MV-4-11 (cell line): Measurements from ENCODE around the gene DHTKD1.
"Not testable (repeated sequence)": the region's sequence is repeated elsewhere in the genome, so short reads cannot be mapped to it uniquely, and the experiment has no call there.

Experiments used
- DNase-seq: peaks from one replicate; lab custom pipeline; 2025; lab: John Stamatoyannopoulos, UW

Gene DHTKD1

DNA sequence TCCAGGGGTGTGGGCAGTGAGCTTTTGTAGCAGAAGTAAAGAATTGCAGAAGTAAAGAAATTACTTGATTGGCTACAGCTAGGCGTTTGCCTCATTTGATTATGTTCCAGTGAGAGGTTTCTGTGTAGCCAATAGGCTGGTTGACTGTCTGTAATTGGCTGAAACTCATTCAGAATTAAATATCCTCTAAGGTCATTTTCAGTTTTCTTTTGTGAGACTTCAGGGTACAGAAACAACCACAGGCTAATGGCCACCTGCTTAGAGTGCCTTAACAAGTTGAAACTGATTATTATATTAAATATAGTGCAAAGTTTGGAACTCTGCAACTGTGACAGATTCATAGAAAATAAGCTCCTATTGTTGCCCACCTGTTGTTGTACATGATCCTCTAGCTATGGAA is 71.3 kb downstream of the DHTKD1 start:
- peak; percentile 5 for DNase-seq

DNA sequence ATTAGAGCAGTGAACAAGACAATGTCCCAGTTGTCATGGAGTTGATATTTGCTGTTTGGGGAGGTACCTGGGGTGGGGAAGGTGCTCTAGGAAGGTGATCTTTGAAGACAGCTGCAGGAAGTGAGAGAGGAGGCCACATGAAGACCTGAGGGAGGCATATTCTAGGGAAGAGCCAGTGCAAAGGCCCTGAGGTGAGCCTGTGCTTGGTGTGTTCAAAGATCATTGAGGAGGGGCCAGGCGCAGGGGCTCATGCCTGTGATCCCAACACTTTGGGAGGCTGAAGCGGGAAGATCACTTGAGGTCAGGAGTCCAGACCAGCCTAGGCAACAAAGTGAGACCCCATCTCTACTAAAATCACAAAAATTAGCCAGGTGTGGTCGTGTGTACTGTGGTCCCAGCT is 75.8 kb downstream of the DHTKD1 start:
- no peak for DNase-seq

- DNase-seq = no peak
Observed at GRCh38 chr10:12150163-12150562, 81.4 kb downstream of the DHTKD1 start.

- no peak for DNase-seq
Observed at GRCh38 chr10:12154516-12154915, 85.8 kb downstream of the DHTKD1 start.

GRCh38 chr10:12156367-12157123 is 87.8 kb downstream of the DHTKD1 start:
- no peak for DNase-seq

- peak; percentile 93 for DNase-seq
Observed at GRCh38 chr10:12158111-12158510, 89.4 kb downstream of the DHTKD1 start.

- DNase-seq = no peak
Observed at GRCh38 chr10:12160664-12161063, 91.9 kb downstream of the DHTKD1 start.

DNA sequence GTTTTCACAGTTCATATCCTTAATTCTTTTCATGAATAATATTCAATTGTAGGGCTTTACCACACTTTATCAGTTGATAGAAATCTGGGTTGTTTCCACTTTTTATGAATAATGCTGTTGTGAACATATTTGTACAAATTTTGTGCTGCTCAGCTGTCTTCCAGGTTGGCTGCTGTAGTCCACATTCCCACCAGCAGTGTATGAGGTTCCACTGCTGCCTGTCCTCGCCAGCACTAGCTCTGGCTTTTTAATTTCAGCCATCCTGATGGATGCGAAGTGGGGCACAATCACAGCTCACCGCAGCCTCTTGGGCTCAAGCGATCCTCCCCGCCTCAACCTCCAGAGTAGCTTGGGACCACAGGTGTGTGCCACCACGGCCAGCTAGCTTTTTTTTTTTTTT is 94.2 kb downstream of the DHTKD1 start:
- no peak for DNase-seq

- DNase-seq = no peak
Observed at GRCh38 chr10:12164085-12164484, 95.3 kb downstream of the DHTKD1 start.

DNA sequence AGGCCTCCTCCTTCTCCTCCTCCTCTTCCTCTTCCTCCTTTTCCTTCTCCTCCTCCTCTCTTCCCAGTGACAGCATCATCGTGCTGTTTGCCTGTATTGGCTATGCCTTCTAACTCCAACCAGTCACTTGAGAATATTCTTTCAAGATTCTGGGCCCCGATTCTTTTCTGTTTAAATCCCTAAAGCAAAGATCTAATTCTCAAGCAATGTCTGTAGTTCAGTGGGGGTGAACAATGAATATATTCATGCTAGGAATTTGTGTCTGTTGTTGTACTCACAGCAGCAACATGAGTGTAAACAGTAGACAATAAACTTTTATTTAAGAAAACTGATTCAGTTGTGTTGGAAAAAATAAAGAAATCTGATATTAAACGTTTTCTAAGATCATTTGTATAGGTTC is 96.3 kb downstream of the DHTKD1 start:
- DNase-seq = no peak

DNA sequence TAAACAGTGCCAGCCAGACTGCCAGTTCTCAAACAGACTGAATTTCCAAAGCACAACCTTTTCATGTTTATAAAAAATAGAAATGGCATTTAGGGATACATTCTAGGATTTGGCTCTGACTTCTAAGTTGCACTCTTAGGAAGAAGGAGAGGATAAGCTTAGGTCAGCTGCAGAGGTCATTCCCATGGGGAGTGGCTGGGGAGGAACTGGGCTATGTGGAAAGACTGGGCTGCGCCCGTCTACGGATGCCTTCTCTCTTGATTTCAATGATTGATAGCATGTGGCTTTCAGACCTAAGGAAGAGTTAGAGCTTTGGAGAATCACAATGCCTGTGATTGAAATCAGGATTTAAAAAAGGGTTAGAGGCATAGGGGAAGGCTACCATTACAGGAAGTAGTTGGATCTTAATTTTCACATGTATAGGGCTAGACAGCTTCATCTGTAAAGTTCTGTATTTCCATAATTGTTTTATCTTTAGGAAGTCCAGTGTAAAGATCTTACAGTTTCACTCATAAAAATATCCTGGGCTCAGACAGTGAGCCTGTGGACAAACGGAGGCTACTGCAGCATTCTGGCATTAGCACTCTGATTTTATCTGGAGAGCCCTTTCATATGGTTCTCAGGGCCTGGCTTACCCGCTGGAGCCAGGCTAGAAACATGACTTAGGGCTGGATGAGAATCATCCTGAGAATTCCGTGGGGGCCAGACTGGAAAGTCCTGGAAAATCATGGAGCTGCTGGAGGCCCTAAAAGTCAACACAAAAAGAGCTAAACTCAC is 97.4 kb downstream of the DHTKD1 start:
- no peak for DNase-seq

- not testable (repeated sequence) for DNase-seq
Observed at GRCh38 chr10:12171512-12171911, 102.8 kb downstream of the DHTKD1 start.
